ENCODE measurements around the gene SIAE. TPM values are rescaled to one million over a fixed set of nuclear protein-coding genes. Genes with fewer than 3 reads are reported as not detected.

SIAE gene
- total RNA-seq, 3 donors from 2014 or later (not counting 1 experiment from before 2014, with no cell fraction given), result 2.5 to 5.4 (median 2.5) TPM

DNA sequence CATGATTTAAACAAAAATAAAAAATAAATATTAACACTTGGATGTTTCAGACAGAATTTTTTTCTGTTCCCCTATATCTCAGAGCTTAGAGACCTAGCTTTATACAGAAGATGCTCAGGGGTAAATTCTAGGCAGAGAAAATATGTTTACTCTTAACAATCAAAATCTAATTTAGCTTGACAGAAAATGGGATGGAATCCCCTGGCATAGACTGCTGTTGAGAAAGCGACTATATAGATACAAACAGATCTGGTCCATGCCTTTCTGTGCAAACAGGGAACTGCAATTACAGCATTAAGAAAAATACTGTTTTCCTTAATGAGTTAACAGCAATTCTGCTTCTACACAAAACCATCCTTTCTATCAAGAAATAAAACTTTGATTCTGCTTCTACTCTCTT, 14.6 kb downstream of the SIAE start:
- TF ChIP-seq, protein P1, sequence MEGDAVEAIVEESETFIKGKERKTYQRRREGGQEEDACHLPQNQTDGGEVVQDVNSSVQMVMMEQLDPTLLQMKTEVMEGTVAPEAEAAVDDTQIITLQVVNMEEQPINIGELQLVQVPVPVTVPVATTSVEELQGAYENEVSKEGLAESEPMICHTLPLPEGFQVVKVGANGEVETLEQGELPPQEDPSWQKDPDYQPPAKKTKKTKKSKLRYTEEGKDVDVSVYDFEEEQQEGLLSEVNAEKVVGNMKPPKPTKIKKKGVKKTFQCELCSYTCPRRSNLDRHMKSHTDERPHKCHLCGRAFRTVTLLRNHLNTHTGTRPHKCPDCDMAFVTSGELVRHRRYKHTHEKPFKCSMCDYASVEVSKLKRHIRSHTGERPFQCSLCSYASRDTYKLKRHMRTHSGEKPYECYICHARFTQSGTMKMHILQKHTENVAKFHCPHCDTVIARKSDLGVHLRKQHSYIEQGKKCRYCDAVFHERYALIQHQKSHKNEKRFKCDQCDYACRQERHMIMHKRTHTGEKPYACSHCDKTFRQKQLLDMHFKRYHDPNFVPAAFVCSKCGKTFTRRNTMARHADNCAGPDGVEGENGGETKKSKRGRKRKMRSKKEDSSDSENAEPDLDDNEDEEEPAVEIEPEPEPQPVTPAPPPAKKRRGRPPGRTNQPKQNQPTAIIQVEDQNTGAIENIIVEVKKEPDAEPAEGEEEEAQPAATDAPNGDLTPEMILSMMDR (IDR thresholded peaks at IDR 0.05), result no peak
- 95% methylated on average over 1 of the region's 1 CpG for WGBS (ENCODE audit: insufficient coverage)

DNA sequence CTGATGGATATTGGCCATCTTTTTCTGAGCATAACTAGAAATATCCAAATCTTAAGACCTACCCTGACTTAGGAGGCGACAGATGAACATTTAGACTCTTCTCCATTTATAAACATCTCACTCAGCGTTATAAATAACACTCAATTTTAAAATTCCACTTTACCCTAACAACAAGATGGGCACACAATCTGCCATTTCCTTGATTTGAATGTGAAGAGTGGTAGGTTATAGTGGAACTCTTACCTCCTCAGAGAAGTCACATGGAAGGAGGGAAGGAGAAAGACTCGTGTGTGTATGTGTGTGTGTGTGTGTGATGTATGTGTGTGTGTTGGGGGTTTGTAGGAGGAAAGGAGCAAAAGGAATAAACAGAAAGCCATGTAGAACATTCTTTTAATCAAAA, 15.0 kb downstream of the SIAE start:
- Histone ChIP-seq H3K27me3 (ENCODE audit: control insufficient read depth, insufficient read depth, low read length) (no peaks in the 10 kb centered on the region), H3K4me1 (ENCODE audit: control insufficient read depth, insufficient read depth, low read length) (no peaks in the 10 kb centered on the region), H3K27ac (ENCODE audit: low read length) (no peak overlapping the region), H3K9me3 (ENCODE audit: control insufficient read depth, insufficient read depth, low read length) (no peaks in the 10 kb centered on the region), H3K36me3 (ENCODE audit: control insufficient read depth, insufficient read depth, low read length) (no peaks in the 10 kb centered on the region), H3K4me3 (ENCODE audit: low read length) (no peak overlapping the region)
- H3K4me1 Mint-ChIP-seq, result no peaks in the 10 kb centered on the region
- H3K36me3 Mint-ChIP-seq, result no peaks in the 10 kb centered on the region
- no peak for ATAC-seq
- H3K27me3 Mint-ChIP-seq (ENCODE audit: low read depth in 2 of 2), result peaks cover 0 to 7% of the 10 kb centered on the region in 2 donors
- H3K4me3 Mint-ChIP-seq, result no peak overlapping the region
- no peaks in the 10 kb centered on the region for H3K9me3 Mint-ChIP-seq
- TF ChIP-seq, protein P1 (IDR thresholded peaks at IDR 0.05), result no peak
- no peak overlapping the region for H3K27ac Mint-ChIP-seq
- 94% methylated on average over 3 of the region's 3 CpGs for WGBS (ENCODE audit: insufficient coverage)
- no peak for DNase-seq
- intact Hi-C loops (cut with micrococcal nuclease), result no loop called here

More for the DNA sequence above, 14.6 kb downstream of the SIAE start:
- Mint-ChIP-seq H3K4me3 (no peak overlapping the region), H3K27me3 (ENCODE audit: low read depth in 2 of 2) (peaks cover 0 to 7% of the 10 kb centered on the region in 2 donors), H3K4me1 (no peaks in the 10 kb centered on the region), H3K27ac (no peak overlapping the region), H3K36me3 (no peaks in the 10 kb centered on the region), H3K9me3 (no peaks in the 10 kb centered on the region)
- Histone ChIP-seq H3K27ac (ENCODE audit: low read length) (no peak overlapping the region), H3K27me3 (ENCODE audit: control insufficient read depth, insufficient read depth, low read length) (no peaks in the 10 kb centered on the region), H3K4me3 (ENCODE audit: low read length) (no peak overlapping the region), H3K4me1 (ENCODE audit: control insufficient read depth, insufficient read depth, low read length) (no peaks in the 10 kb centered on the region), H3K36me3 (ENCODE audit: control insufficient read depth, insufficient read depth, low read length) (no peaks in the 10 kb centered on the region), H3K9me3 (ENCODE audit: control insufficient read depth, insufficient read depth, low read length) (no peaks in the 10 kb centered on the region)
- intact Hi-C loops (cut with micrococcal nuclease), result no loop called here
- ATAC-seq, result no peak
- DNase-seq, result no peak

DNA sequence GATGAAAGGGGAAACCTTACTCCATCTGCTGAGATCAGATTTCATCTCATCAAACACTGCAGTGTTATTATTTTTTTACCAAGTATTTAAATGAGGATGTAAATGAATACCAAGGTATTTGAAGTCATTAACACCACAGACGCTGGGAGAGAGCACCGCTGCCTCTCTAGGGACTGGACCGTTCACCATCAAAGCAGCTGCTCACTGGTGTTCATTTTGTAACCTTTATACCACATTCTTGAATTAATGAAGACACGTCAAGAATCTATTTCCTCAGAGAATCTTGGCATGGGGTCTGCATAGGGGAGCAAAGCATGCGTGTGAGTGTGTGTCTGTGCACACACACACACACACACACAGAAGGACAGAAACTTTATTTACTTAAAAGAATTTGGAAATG, 15.6 kb downstream of the SIAE start:
- H3K4me1 Mint-ChIP-seq, result no peaks in the 10 kb centered on the region
- H3K27me3 Mint-ChIP-seq (ENCODE audit: low read depth in 2 of 2), result peaks cover 0 to 7% of the 10 kb centered on the region in 2 donors
- H3K27ac Mint-ChIP-seq, result no peak overlapping the region
- ATAC-seq (no peak), DNase-seq (no peak)
- Histone ChIP-seq H3K4me1 (ENCODE audit: control insufficient read depth, insufficient read depth, low read length) (no peaks in the 10 kb centered on the region), H3K4me3 (ENCODE audit: low read length) (no peak overlapping the region), H3K27me3 (ENCODE audit: control insufficient read depth, insufficient read depth, low read length) (no peaks in the 10 kb centered on the region), H3K27ac (ENCODE audit: low read length) (no peak overlapping the region), H3K9me3 (ENCODE audit: control insufficient read depth, insufficient read depth, low read length) (no peaks in the 10 kb centered on the region), H3K36me3 (ENCODE audit: control insufficient read depth, insufficient read depth, low read length) (no peaks in the 10 kb centered on the region)
- H3K4me3 Mint-ChIP-seq, result no peak overlapping the region
- intact Hi-C loops (cut with micrococcal nuclease), result no loop called here
- 85% methylated on average over 4 of the region's 5 CpGs for WGBS (ENCODE audit: insufficient coverage)
- H3K36me3 Mint-ChIP-seq, result no peaks in the 10 kb centered on the region
- TF ChIP-seq, protein P1 (IDR thresholded peaks at IDR 0.05), result no peak
- H3K9me3 Mint-ChIP-seq, result no peaks in the 10 kb centered on the region

Data from natural killer cell (primary cell).